H54 (cell line): ENCODE results near the gene PPARG.

Source experiments
- DNase-seq: peaks from one replicate; pipeline ENCODE4 v3.0.0; 2011; ENCODE audit warnings: low spot score, mixed read lengths; ENCODE audit not compliant: insufficient read length
- FAIRE-seq: peaks from 3 replicates; lab custom pipeline; 2011; peaks lifted over from hg19 to GRCh38; lab: Jason Lieb, UNC
- POLR2A ChIP-seq: IDR thresholded peaks from 2 replicates; pipeline ENCODE4 v1.6.1; 2011; ENCODE audit warnings: low read depth, mild to moderate bottlenecking, low read length

The PPARG gene

GRCh38 chr3:12328837-12329462 is 40.1 kb downstream of the PPARG start:
- no peak for DNase-seq
- no peak for FAIRE-seq
- TF ChIP-seq POLR2A = no peak

DNA sequence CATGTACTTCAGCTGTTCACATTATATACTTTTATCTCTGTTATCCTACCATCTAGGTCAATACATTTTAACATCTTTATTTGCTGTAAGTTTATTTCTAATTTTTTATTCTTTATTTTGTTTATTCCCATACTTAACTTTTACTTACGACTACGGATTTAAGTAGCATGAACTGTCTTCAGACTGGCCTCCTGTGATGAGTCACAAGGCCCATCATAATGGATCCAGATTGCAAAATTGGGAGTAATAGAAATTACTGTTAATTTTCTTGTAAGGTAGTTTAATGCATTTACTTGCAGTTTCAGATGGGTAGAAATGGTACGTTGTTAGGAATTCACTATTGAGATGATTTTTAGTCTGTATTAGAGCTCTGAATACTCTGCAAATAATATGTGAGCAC is 45.9 kb downstream of the PPARG start:
- no peak for TF ChIP-seq POLR2A
- FAIRE-seq (no peak), DNase-seq (no peak)

DNA sequence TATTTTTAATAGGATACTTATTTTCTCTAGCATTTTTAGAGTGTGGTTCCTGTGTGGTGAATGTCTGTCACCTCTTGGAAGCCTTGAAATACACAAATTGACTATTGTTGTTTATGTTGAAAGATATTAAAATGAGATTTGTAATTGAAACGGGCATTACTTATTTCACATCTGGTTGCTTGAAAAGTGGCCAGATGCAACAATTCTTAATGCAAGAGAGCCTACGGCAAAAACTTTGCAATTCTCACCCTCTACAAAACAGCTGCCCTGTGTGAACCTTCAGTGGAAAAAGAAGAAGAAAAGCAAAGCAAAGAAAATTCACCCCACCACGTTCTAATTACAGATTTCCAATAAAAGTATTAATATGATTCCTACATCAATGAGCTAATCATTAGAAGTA is 46.6 kb downstream of the PPARG start:
- no peak for DNase-seq
- no peak for TF ChIP-seq POLR2A
- no peak for FAIRE-seq

DNA sequence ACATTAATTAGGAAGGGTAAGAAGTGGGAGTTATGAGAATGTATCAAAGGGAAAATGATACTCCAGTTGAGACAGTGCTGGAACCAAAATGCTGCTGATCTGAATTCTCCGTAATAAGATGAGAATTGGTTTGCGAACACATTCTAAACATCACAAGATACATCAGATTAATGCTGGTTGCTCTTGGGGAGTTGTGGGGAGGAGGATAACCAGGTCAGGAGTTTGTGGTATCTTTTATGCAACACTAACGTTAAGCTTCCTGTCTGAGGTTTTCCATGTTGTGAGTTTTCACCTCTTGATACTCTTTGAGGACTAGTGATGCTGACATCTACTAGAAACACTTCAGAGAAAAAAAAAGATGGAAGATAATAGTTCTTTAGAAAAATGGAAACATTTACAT is 47.2 kb downstream of the PPARG start:
- FAIRE-seq = peak; percentile 58
- no peak for TF ChIP-seq POLR2A
- DNase-seq = no peak

DNA sequence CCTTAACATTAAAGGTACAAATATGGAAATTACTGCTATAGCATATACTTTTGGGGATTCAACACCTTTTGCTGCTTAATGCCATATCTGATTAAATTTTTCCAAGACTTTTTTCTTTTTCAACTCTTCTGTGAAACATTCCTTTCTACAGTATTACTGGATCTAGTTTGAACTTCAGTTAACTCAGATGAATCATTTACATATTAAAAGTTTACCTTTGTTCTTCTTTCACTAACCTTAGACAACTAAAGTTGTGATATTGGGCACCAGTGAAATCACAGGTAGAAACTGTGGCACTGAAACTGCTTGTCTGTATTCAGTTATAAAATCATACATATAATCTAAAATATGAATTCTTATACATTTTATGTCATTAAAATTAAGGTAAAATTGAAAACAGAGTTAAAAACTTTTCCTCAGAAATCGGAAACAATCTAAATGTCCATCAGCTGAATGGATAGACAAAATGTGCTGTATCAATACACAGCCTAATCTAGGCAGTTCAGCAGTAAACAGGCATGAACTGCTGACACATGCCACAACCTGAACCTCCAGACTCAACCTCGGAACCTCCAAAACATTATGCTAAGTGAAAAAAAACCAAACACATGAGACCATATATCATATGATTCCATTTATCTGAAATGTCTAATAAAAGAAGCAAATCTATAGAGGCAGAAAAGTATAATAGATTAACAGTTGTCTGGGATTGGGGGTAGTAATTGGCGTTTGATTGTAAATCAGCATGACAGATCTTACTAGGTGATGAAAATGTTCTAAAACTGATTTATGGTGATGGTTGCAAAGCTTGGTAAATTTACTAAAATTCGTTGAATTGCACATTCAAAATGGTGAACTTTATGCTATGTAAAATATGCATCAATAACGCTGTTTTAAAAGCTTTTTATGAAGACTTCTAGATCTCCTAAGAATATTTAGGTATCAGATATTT is 50.0 kb downstream of the PPARG start:
- TF ChIP-seq POLR2A = no peak
- no peak for DNase-seq
- peak; percentile 11 for FAIRE-seq

- DNase-seq (no peak), FAIRE-seq (peak; percentile 11)
- no peak for TF ChIP-seq POLR2A
Observed at GRCh38 chr3:12339701-12340480, 51.0 kb downstream of the PPARG start.

- no peak for DNase-seq
- no peak for FAIRE-seq
- no peak for TF ChIP-seq POLR2A
Observed at GRCh38 chr3:12340506-12340905, 51.6 kb downstream of the PPARG start.

DNA sequence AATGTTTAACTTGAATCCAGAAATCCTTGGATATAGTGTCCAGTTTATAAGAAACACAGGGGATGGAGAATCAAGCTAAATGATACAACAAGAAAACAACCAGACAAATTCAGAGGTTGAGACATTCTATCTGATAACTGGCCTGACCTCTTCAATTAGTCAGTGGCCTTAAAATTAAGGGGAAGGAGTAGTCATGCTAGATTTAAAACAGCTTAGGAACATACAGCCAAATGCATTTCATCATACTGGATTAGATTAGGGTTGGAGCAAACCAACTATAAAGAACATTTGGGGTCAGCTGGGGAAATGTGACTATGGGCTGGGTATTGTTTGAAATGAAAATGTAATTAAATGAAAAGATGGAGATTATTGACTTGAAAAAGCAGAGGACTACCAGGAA is 53.3 kb downstream of the PPARG start:
- no peak for TF ChIP-seq POLR2A
- DNase-seq (no peak), FAIRE-seq (no peak)

DNA sequence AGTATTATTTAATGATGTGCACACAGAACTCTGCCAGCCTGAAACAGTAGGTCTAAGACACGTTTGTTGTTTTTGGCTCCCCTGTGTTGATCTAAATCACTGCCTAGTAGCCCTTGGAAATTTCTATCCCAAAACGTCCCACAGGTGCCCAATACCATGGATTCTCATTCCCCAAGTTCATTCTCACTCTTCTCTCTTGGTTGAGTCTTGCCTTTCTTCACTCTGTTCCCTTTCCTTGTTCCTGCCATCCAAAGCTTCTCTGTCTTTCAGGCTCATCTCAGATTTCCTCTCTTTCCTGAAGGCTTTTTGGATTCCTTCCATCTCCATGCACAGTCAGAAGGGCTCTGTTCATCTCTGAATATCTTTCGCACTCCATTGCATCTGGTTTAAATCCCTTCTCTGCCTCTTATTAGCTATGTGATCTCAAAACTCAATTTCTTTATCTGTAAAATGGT is 54.2 kb downstream of the PPARG start:
- FAIRE-seq (peak; percentile 38), DNase-seq (no peak)
- no peak for TF ChIP-seq POLR2A

- no peak for TF ChIP-seq POLR2A
- peak; percentile 18 for DNase-seq
- peak; percentile 97 for FAIRE-seq
Observed at GRCh38 chr3:12345141-12345561, 56.3 kb downstream of the PPARG start.

- peak; percentile 15 for FAIRE-seq
- DNase-seq = no peak
- TF ChIP-seq POLR2A = no peak
Observed at GRCh38 chr3:12345584-12346494, 57.0 kb downstream of the PPARG start.

DNA sequence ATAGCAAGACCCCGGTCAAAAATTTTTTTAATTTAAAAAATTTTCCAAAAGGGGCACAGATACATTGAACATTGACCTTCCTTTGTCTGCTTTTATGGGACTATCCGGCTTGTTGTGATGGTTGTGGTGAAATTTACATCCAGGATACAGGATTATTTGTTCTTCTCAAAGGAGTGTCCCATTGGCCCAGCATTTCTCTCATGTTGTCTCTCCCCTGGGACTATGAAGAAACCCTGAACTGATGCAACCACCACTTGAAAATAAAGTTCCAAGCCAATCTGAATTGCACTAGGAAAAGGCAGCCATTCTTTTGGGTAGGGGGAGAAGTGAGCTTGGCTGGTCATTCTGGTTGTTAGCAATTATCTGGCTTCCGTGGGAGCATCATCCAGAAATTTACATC is 58.4 kb downstream of the PPARG start:
- FAIRE-seq = no peak
- TF ChIP-seq POLR2A = no peak
- DNase-seq = no peak

DNA sequence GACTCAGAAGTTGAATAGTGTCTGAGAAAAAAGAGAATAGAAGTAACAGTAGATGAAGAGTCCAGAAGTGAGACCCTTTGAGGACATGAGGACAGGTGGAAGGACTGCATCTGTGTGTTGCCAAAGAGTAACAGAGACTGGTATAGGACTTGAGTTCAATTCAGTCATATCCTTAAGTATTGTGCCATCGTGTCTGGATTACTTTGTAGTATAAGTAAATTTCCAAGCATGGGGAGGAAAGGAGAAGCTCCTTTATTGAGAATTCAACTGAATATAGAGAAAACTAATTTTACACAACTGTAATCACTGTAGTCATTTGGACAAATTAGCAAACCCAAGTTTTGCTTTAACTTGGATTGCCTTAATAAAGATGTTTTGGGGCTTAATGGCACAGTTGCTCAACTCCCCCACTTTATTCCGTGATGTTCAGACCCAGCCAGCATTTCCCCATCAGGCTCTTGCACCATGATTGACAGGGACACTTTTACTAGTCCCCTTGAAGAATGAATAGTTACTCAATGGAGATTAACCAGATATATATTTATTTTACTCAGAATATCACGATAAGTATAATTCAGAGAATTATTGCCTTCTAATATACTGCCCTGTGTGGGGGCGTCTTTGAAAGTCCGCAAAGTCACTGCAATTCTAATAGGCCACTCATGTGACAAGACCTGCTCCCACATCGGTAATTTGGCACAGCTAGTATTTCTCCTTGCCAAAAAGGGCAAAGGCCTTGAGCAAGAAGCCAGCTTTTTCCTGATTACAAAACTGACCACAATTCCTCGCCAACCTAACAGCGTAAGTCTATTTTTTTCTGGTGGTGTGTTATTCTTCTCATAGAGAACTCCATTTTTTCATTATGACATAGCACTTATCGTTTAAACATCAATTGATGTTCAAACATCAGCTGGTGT is 61.3 kb downstream of the PPARG start:
- DNase-seq = no peak
- TF ChIP-seq POLR2A = no peak
- no peak for FAIRE-seq
